WTC11 (cell line): ENCODE results near the gene NTRK1. TPM values are rescaled to one million over a fixed set of nuclear protein-coding genes. Genes with fewer than 3 reads are reported as not detected.

ENCODE experiments used
- ATAC-seq: fragments of 200-7000 bp; cut with Tn5 transposase; 2 replicates; pipeline ENCODE4 v1.10.0; 2021; ENCODE audit warnings: mild to moderate bottlenecking, moderate library complexity
- CTCF ChIA-PET: fragments of 300-600 bp; sonication (Branson Sonifier 250); formaldehyde crosslinking; loops from one replicate; lab custom pipeline; 2021; ENCODE audit warnings: antibody characterized with exemption; lab: Charles Lee
- POLR2A ChIA-PET: fragments of 350-600 bp; sonication (Branson Sonifier 250); formaldehyde crosslinking; loops from one replicate; lab custom pipeline; 2021; ENCODE audit warnings: antibody characterized with exemption; lab: Charles Lee
- DNase-seq: peaks from one replicate; pipeline ENCODE4 v3.0.0; 2021; ENCODE audit warnings: low spot score
- H3K27ac Mint-ChIP-seq: 2 replicates; pipeline ENCODE4 v1.8.0; 2021; ENCODE audit warnings: mixed read lengths
- H3K27me3 Mint-ChIP-seq: 2 replicates; pipeline ENCODE4 v1.8.0; 2021; ENCODE audit warnings: low read depth, mild to moderate bottlenecking, moderate library complexity, mixed read lengths
- H3K36me3 Mint-ChIP-seq: 2 replicates; pipeline ENCODE4 v1.8.0; 2021; ENCODE audit warnings: mixed read lengths
- H3K4me1 Mint-ChIP-seq: 2 replicates; pipeline ENCODE4 v1.8.0; 2022; ENCODE audit warnings: mixed read lengths
- H3K4me3 Mint-ChIP-seq: 2 replicates; pipeline ENCODE4 v1.8.0; 2021; ENCODE audit warnings: mild to moderate bottlenecking, moderate library complexity, mixed read lengths
- H3K9me3 Mint-ChIP-seq: 2 replicates; pipeline ENCODE4 v1.8.0; 2021; ENCODE audit warnings: mixed read lengths
- ERG ChIP-seq: fragments of 250-450 bp; sonication (Bioruptor Pico); IDR thresholded peaks from 2 replicates; pipeline ENCODE4 v1.8.0; 2021; ENCODE audit warnings: mild to moderate bottlenecking
- FOXJ3 ChIP-seq: sonication (generic); formaldehyde crosslinking; IDR thresholded peaks from 2 replicates; pipeline ENCODE4 v1.9.0; 2021; ENCODE audit warnings: missing genetic modification reagents, mild to moderate bottlenecking, borderline replicate concordance
- FOXK1 ChIP-seq: sonication (generic); formaldehyde crosslinking; IDR thresholded peaks from 2 replicates; pipeline ENCODE4 v1.8.0; 2022; ENCODE audit warnings: mild to moderate bottlenecking, moderate library complexity, missing genetic modification reagents
- GTF2I ChIP-seq: fragments of 250-450 bp; sonication (Bioruptor Pico); conservative IDR thresholded peaks from 2 replicates; pipeline ENCODE4 v1.4.0; 2021; ENCODE audit warnings: mild to moderate bottlenecking
- HMGA2 ChIP-seq: fragments of 250-450 bp; sonication (Bioruptor Pico); IDR thresholded peaks from 2 replicates; pipeline ENCODE4 v1.4.0; 2021; ENCODE audit warnings: mild to moderate bottlenecking, moderate library complexity
- JAZF1 ChIP-seq: fragments of 250-450 bp; sonication (Bioruptor Pico); IDR thresholded peaks from 2 replicates; pipeline ENCODE4 v1.9.0; 2021; ENCODE audit warnings: moderate library complexity, mild to moderate bottlenecking, inconsistent platforms
- MAX ChIP-seq: sonication (generic); formaldehyde crosslinking; IDR thresholded peaks from 2 replicates; pipeline ENCODE4 v1.8.0; 2022; ENCODE audit warnings: mild to moderate bottlenecking, missing genetic modification reagents
- NFATC4 ChIP-seq: fragments of 250-450 bp; sonication (Bioruptor Pico); IDR thresholded peaks from 2 replicates; pipeline ENCODE4 v1.9.0; 2021; ENCODE audit warnings: mild to moderate bottlenecking
- ZMAT4 ChIP-seq: fragments of 250-450 bp; sonication (Bioruptor Pico); IDR thresholded peaks from 2 replicates; pipeline ENCODE4 v1.9.0; 2021; ENCODE audit warnings: mild to moderate bottlenecking
- ZNF138 ChIP-seq: sonication (generic); formaldehyde crosslinking; conservative IDR thresholded peaks from 2 replicates; pipeline ENCODE4 v1.8.1; 2022; ENCODE audit warnings: mild to moderate bottlenecking, moderate library complexity, missing genetic modification reagents
- ZNF232 ChIP-seq: sonication (generic); formaldehyde crosslinking; IDR thresholded peaks from 2 replicates; pipeline ENCODE4 v1.8.0; 2022; ENCODE audit warnings: mild to moderate bottlenecking, missing genetic modification reagents
- ZNF317 ChIP-seq: sonication (generic); formaldehyde crosslinking; IDR thresholded peaks from 2 replicates; pipeline ENCODE4 v1.8.1; 2023; ENCODE audit warnings: low read depth, mild to moderate bottlenecking, moderate library complexity, missing genetic modification reagents, borderline replicate concordance
- ZNF512 ChIP-seq: sonication (generic); formaldehyde crosslinking; IDR thresholded peaks from 2 replicates; pipeline ENCODE4 v1.8.1; 2022; ENCODE audit warnings: missing genetic modification reagents, borderline replicate concordance
- total RNA-seq: library from RNA; stranded (reverse); gene quantifications from 3 replicates; pipeline ENCODE4 v1.2.3, GENCODE V29; 2021
- TF ChIP-seq, protein P1 (sequence below): sonication (generic); formaldehyde crosslinking; IDR thresholded peaks from 2 replicates; pipeline ENCODE4 v1.8.1; 2023; ENCODE audit warnings: mild to moderate bottlenecking, moderate library complexity, missing genetic modification reagents
- TF ChIP-seq, protein P2 (sequence below): fragments of 250-450 bp; sonication (Bioruptor Pico); conservative IDR thresholded peaks from 2 replicates; pipeline ENCODE4 v1.9.0; 2021; ENCODE audit warnings: mild to moderate bottlenecking
- TF ChIP-seq, protein P3 (sequence below): sonication (generic); formaldehyde crosslinking; conservative IDR thresholded peaks from 2 replicates; pipeline ENCODE4 v1.8.1; 2022; ENCODE audit warnings: mild to moderate bottlenecking, missing genetic modification reagents
- TF ChIP-seq, protein P4 (sequence below): sonication (generic); formaldehyde crosslinking; IDR thresholded peaks from 2 replicates; pipeline ENCODE4 v1.8.1; 2022; ENCODE audit warnings: mild to moderate bottlenecking, moderate library complexity, missing genetic modification reagents

Gene NTRK1
- total RNA-seq, 1 experiment from 2014 or later, result 0.42 TPM

DNA sequence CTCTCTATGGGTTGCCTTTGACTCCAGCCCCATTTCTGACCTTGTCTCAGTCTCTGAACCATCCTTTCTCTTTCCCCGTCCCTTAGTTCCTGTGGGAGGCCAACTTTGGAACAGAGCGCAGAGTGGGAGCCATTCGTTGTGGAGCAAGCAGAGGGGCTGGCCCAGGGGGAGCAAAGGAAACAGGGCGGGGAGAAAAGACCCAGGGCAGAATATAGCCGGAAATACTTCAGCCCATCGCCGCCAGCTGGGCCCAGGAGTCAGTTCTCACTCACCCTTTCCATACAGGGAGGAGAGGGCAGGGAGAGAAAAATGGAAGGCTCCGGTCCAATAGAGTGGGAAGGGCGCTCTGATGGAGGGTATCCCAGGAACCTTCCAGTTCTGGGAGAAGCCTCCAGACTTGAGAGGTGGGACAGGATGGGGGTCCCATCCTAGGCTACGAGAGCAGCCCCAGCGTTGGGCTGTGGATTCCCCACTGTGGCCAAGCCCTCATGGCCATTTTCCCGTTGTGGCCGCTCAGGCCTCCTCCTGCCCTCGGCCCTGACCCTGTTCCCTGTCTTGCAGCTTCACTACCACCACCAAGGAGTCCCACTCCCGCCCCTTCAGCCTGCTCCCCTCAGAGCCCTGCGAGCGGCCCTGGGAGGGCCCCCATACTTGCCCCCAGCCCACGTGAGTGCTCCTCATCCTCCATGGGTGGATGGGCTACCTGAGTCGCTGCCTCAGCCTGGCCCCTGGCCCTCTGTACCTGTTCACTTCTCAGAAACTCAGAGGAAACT lies 43.7 kb downstream of the NTRK1 start:
- TF ChIP-seq ZNF317 (CRISPR knock-in tag) (no peak), ZNF232 (CRISPR knock-in tag) (no peak), ZNF138 (CRISPR knock-in tag) (no peak), GTF2I (CRISPR knock-in tag) (no peak), MAX (CRISPR knock-in tag) (no peak)
- TF ChIP-seq, protein P1, sequence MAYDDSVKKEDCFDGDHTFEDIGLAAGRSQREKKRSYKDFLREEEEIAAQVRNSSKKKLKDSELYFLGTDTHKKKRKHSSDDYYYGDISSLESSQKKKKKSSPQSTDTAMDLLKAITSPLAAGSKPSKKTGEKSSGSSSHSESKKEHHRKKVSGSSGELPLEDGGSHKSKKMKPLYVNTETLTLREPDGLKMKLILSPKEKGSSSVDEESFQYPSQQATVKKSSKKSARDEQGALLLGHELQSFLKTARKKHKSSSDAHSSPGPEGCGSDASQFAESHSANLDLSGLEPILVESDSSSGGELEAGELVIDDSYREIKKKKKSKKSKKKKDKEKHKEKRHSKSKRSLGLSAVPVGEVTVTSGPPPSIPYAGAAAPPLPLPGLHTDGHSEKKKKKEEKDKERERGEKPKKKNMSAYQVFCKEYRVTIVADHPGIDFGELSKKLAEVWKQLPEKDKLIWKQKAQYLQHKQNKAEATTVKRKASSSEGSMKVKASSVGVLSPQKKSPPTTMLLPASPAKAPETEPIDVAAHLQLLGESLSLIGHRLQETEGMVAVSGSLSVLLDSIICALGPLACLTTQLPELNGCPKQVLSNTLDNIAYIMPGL (CRISPR knock-in tag), result no peak
- TF ChIP-seq, protein P2, sequence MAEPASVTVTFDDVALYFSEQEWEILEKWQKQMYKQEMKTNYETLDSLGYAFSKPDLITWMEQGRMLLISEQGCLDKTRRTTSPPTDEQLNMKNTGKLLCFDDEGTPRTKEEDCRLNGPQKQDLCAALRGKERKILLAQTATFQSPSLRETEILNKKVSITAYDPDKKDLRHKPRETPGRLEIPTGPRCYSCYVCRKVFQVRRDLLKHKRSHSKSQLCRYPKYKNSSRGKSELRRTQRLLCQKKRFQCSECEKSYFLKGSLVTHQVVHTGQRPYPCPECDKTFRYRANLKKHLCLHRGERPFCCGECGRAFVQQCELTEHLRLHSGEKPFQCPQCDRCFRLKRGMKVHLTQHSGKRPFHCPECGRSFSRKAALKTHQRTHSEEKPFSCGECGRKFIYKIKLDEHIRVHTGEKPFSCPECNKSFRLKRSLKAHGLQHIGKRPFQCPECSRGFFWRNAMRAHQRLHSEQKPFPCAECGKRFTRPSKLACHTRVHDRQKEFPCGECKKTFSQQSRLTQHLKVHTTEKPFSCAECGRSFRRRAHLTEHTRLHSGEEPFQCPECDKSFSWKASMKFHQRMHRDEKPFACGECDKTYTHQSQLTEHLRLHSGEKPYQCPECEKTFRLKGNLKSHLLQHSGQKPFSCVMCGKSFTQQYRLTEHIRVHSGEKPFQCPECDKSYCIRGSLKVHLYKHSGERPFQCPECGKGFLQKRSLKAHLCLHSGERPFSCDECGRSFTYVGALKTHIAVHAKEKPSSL (CRISPR knock-in tag), result no peak
- CTCF ChIA-PET, result interaction anchor here (1.0 to 5.1 kb wide), 4 partner anchors 8 to 32 kb away, joined by 3 to 42 read pairs (median 6); no protein-coding TSS in a partner anchor
- H3K4me3 Mint-ChIP-seq, result no peak overlapping the region
- no peak for DNase-seq
- POLR2A ChIA-PET, result no interaction called here
- no peak overlapping the region for H3K27ac Mint-ChIP-seq
- H3K9me3 Mint-ChIP-seq, result no peaks in the 10 kb centered on the region
- H3K4me1 Mint-ChIP-seq, result peaks cover 7% of the 10 kb centered on the region; the same call in 1 of the 2 replicates
- no peaks in the 10 kb centered on the region; the same call in 1 of the 2 replicates for H3K27me3 Mint-ChIP-seq
- no peak for ATAC-seq
- no peaks in the 10 kb centered on the region for H3K36me3 Mint-ChIP-seq

DNA sequence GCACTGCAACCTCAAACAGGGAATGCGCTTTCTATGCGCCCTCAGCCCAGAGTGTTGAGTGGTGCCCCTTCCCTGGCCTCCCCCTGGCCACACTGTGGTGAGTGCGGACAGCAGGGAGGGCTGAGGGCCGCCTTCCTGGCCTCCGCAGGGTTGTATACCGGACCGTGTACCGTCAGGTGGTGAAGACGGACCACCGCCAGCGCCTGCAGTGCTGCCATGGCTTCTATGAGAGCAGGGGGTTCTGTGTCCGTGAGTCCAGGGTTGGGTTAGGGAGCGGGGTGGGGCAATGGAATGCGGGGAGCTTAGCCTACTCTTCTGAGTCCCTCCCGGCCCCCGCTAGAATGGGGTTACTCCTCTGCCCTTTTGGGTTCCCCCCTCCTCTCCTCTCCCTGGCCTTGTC lies 44.5 kb downstream of the NTRK1 start:
- no peak for ATAC-seq
- H3K36me3 Mint-ChIP-seq, result no peaks in the 10 kb centered on the region
- TF ChIP-seq FOXK1 (no peak), FOXJ3 (CRISPR knock-in tag) (no peak), ZNF138 (CRISPR knock-in tag) (no peak), NFATC4 (CRISPR knock-in tag) (no peak), ERG (CRISPR knock-in tag) (no peak), ZNF512 (no peak), HMGA2 (CRISPR knock-in tag) (no peak), ZMAT4 (CRISPR knock-in tag) (no peak), JAZF1 (no peak)
- TF ChIP-seq, protein P3, sequence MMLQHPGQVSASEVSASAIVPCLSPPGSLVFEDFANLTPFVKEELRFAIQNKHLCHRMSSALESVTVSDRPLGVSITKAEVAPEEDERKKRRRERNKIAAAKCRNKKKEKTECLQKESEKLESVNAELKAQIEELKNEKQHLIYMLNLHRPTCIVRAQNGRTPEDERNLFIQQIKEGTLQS (CRISPR knock-in tag), result no peak
- TF ChIP-seq, protein P4, sequence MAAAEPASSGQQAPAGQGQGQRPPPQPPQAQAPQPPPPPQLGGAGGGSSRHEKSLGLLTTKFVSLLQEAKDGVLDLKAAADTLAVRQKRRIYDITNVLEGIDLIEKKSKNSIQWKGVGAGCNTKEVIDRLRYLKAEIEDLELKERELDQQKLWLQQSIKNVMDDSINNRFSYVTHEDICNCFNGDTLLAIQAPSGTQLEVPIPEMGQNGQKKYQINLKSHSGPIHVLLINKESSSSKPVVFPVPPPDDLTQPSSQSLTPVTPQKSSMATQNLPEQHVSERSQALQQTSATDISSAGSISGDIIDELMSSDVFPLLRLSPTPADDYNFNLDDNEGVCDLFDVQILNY, result no peak

More for the DNA sequence above, 44.5 kb downstream of the NTRK1 start:
- no peak for DNase-seq
- Mint-ChIP-seq H3K4me3 (no peak overlapping the region), H3K9me3 (no peaks in the 10 kb centered on the region), H3K4me1 (peaks cover 7% of the 10 kb centered on the region; the same call in 1 of the 2 replicates), H3K27ac (no peak overlapping the region), H3K27me3 (no peaks in the 10 kb centered on the region; the same call in 1 of the 2 replicates)
- ChIA-PET CTCF (no interaction called here), POLR2A (no interaction called here)
